BLaER1 treated with 17β-estradiol and CSF1 and Interleukin-3, amounts not matched to agents 10 nM and 100 nM (cell line): Measurements from ENCODE around the gene CCNG1.
A peak's percentile ranks its signal among the peaks of the same experiment; 100 is the strongest.
"Not testable (repeated sequence)": the region's sequence is repeated elsewhere in the genome, so short reads cannot be mapped to it uniquely, and the experiment has no call there.

Experiments
- H3K27ac ChIP-seq, 11 experiments: shearing (Covaris generic); formaldehyde crosslinking; 2 replicates each; pipeline ENCODE4 v1.8.1; 2022
- H3K27me3 ChIP-seq, 11 experiments: shearing (Covaris generic); formaldehyde crosslinking; 2 replicates each; pipeline ENCODE4 v1.8.1; 2022
- H3K36me3 ChIP-seq, 11 experiments: shearing (Covaris generic); formaldehyde crosslinking; 2 replicates each; pipeline ENCODE4 v1.8.1; 2022
- H3K4me1 ChIP-seq, 10 experiments: shearing (Covaris generic); formaldehyde crosslinking; 2 replicates each; pipeline ENCODE4 v1.8.1; 2022
- H3K4me2 ChIP-seq, 11 experiments: shearing (Covaris generic); formaldehyde crosslinking; 2 replicates each; pipeline ENCODE4 v1.8.1; 2022
- H3K4me3 ChIP-seq, 10 experiments: shearing (Covaris generic); formaldehyde crosslinking; 2 replicates each; pipeline ENCODE4 v1.8.1; 2022
- H3K9ac ChIP-seq, 11 experiments: shearing (Covaris generic); formaldehyde crosslinking; 2 replicates each; pipeline ENCODE4 v1.8.1; 2022
- H3K9me3 ChIP-seq, 11 experiments: shearing (Covaris generic); formaldehyde crosslinking; replicated peaks in 1 of 11; 2 replicates each; pipeline ENCODE4 v1.8.1; 2022
- H4K20me1 ChIP-seq, 11 experiments: shearing (Covaris generic); formaldehyde crosslinking; 2 replicates each; pipeline ENCODE4 v1.8.1; 2022
- Cebpa-rat ChIP-seq, 11 experiments: shearing (Covaris generic); IDR thresholded peaks; 2 replicates each; pipeline ENCODE4 v1.8.1; 2022

The CCNG1 gene

DNA sequence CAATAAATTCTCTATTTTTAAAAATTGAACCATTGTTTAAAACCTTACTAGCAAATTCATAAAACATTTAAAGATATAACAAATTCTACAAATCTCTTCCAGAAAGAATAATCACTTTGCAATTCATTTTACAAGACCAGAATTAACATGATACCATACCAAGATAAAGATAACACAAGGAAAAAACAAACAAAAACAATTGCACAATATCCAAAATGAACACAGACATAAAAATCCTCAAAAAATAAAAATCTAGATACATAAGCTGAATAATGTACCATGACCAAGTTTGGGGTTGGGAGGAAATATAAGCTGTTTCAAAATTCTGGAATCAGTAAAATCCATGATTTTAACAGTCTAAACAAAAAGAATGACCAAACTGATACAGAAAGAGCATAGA is 11.1 kb downstream of the CCNG1 start:
- Histone ChIP-seq H3K9me3 (no peaks in the 10 kb centered on the region), H3K27ac (no peak overlapping the region), H3K27me3 (no peaks in the 10 kb centered on the region), H3K36me3 (peaks cover 79 to 100% (median 93%) of the 10 kb centered on the region in 11 experiments), H3K4me1 (no peaks in the 10 kb centered on the region), H4K20me1 (peaks cover 0 to 25% (median 0%) of the 10 kb centered on the region in 11 experiments; a peak in 8 of 22 replicates), H3K4me3 (no peak overlapping the region), H3K4me2 (no peak overlapping the region), H3K9ac (no peak overlapping the region)
- TF ChIP-seq Cebpa-rat (IDR thresholded peaks at IDR 0.05), result no peak

DNA sequence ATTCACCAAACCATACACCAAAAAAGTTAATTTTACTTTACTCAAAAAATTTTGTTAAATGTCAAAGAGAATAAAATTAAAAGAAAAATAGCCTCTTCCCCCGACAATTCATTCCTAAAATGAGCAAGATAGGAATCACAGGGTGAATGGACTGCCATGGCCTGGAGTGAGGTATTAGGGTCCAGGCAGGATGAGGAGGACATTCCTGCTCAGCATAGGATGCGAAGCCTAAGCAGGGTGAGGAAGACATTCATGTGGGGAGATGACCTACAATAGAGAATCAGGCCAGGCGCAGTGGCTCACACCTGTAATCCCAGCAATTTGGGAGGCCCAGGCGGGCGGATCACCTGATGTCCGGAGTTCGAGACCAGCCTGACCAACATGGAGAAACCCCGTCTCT is 14.1 kb downstream of the CCNG1 start:
- Histone ChIP-seq H3K9ac (no peak overlapping the region), H3K27me3 (no peaks in the 10 kb centered on the region), H3K36me3 (peaks cover 83 to 100% (median 95%) of the 10 kb centered on the region in 11 experiments), H3K4me3 (no peak overlapping the region), H3K9me3 (no peaks in the 10 kb centered on the region), H3K27ac (no peak overlapping the region), H3K4me2 (no peak overlapping the region), H4K20me1 (peaks cover 0 to 4% (median 0%) of the 10 kb centered on the region in 11 experiments; a peak in 3 of 22 replicates), H3K4me1 (no peaks in the 10 kb centered on the region)
- no peak for TF ChIP-seq Cebpa-rat (IDR thresholded peaks at IDR 0.05)

DNA sequence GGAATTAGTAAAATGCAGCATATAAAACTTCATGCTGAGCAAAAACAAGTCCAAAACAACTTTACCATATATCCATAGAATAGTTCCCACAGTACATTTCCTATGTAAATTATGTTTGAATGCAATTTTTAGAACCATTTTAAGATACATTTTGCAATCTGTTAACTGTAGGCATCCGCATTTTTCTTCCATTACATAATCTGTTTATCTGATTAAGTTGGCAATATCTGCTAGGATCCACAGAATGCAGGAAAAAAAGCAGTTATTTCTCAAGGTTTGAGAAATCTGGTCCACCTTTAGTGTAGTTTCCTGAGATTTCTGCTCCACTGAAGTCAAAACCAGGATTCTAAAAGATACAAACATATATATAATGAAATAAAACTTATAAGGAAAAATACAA is 16.3 kb downstream of the CCNG1 start:
- peaks cover 63 to 86% (median 73%) of the 10 kb centered on the region in 11 experiments for H3K36me3 ChIP-seq
- TF ChIP-seq Cebpa-rat (IDR thresholded peaks at IDR 0.05), result no peak
- H3K9me3 ChIP-seq, result no peaks in the 10 kb centered on the region

DNA sequence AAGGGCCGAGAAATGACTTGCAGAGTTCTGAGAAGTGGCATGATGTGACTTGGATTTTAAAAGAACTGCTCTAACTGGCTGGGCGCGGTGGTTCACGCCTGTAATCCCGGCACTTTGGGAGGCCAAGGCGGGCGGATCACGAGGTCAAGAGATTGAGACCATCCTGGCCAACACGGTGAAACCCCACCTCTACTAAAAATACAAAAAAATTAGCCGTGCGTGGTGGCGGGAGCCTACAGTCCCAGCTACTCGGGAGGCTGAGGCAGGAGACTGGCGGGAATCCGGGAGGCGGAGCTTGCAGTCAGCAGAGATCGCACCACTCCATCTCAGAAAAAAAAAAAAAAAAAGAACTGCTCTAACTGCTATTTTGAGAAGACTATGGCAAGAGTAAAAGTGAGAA is 18.0 kb downstream of the CCNG1 start:
- not testable (repeated sequence) for H4K20me1 ChIP-seq, H3K4me2 ChIP-seq, H3K27ac ChIP-seq, H3K9ac ChIP-seq, H3K4me3 ChIP-seq, H3K9me3 ChIP-seq, H3K27me3 ChIP-seq
- Histone ChIP-seq H3K36me3 (peaks cover 47 to 69% (median 56%) of the 10 kb centered on the region in 11 experiments), H3K4me1 (peaks cover 9 to 21% (median 15%) of the 10 kb centered on the region in 10 experiments)

More for the DNA sequence above, 16.3 kb downstream of the CCNG1 start:
- no peak overlapping the region for H3K4me3 ChIP-seq
- peaks cover 9 to 18% (median 12%) of the 10 kb centered on the region in 10 experiments for H3K4me1 ChIP-seq
- H3K9ac ChIP-seq, result no peak overlapping the region
- H3K27me3 ChIP-seq, result no peaks in the 10 kb centered on the region
- H4K20me1 ChIP-seq, result peaks cover 0 to 4% (median 0%) of the 10 kb centered on the region in 11 experiments; a peak in 1 of 22 replicates
- no peak overlapping the region for H3K27ac ChIP-seq
- no peak overlapping the region for H3K4me2 ChIP-seq

DNA sequence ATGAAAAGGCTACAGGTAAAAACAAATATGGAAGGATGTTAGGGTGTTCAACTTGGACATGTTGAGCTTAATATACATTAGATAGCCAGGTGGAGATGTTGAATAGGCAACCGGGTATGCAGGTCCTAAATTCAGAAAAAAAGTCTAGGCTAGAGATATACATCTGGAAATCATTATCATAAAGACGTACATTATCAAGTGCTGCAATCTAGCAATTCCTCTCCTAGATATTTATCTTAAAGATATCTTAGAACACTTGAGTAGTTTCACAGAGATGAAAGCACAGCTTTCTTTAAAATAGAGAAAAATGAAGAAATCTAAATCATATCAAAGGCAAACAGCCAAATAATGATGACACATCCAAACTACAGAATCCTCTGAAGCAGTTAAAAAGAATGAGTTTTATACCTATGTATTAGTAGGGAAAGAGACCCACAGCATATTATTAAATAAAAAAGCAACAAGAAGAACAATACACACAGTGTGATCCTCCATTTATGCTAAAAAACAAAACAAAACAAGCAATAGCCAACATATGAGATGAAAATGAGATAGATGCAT is 18.7 kb downstream of the CCNG1 start:
- Histone ChIP-seq H3K27me3 (no peaks in the 10 kb centered on the region), H3K9ac (no peak overlapping the region), H3K4me3 (no peak overlapping the region), H3K36me3 (peaks cover 40 to 62% (median 53%) of the 10 kb centered on the region in 11 experiments), H4K20me1 (peaks cover 0 to 4% (median 0%) of the 10 kb centered on the region in 11 experiments; a peak in 1 of 22 replicates), H3K9me3 (no peaks in the 10 kb centered on the region), H3K4me2 (no peak overlapping the region), H3K27ac (no peak overlapping the region), H3K4me1 (peaks cover 9 to 21% (median 17%) of the 10 kb centered on the region in 10 experiments)
- no peak for TF ChIP-seq Cebpa-rat (IDR thresholded peaks at IDR 0.05)

DNA sequence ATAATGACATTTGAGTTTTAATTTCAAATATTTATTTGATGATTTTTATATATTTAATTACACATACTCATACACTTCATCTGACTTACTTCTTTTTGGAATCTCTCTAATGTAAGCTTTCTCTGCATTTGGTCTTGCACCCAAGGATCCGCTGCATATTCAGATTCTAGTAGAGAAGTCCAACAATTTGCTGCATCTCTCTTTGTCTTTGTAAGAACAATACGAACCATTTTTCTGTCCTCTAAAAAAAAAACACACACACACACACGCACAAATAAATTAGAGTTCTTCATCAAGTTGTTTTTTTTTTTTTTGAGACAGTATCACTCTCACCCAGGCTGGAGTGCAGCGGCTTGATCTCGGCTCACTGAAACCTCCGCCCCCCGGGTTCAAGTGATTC is 19.4 kb downstream of the CCNG1 start:
- TF ChIP-seq Cebpa-rat (IDR thresholded peaks at IDR 0.05), result no peak
- Histone ChIP-seq H3K4me2 (0 out of 22 replicates have a peak overlapping the region, but pooled peaks of 3 of the 11 experiments have one; percentile 5 to 94 (median 89)), H3K4me3 (no peak overlapping the region)

DNA sequence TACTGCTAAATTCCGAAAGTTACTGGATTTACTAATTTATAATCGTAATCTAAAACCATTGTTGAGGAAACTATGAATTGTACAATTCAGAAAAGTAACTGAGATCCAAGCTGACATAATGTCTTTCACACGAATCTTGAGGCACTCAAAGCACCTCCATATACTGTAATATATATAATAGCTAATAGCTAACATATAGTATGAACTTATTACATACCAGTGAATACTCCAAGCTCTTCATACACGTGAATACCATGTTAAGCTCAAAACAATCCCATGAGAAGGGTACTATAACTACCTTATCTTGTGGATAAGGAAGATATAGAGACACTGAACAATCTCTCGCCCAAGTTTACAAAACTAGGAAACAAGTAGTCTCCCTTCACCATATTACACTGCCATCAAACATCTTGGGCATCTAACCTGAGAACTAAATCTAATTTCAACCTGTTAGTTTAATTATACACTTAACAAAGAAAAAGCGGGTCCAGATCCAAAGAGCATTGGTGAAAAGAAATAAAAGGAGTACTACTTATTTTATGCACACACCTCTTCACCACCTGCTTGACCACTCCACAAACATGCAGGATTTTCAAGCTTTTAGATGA is 21.5 kb downstream of the CCNG1 start:
- TF ChIP-seq Cebpa-rat (IDR thresholded peaks at IDR 0.05), result no peak
- Histone ChIP-seq H3K4me2 (peak overlapping the region; percentile 84 to 95 (median 90)), H3K9ac (peak overlapping the region; percentile 88 to 98 (median 94)), H3K4me1 (peaks cover 18 to 36% (median 28%) of the 10 kb centered on the region in 10 experiments), H3K36me3 (peaks cover 21 to 35% (median 31%) of the 10 kb centered on the region in 11 experiments), H3K27ac (peak overlapping the region; percentile 89 to 99 (median 96); a peak in 21 of 22 replicates), H3K27me3 (no peaks in the 10 kb centered on the region), H4K20me1 (no peaks in the 10 kb centered on the region), H3K4me3 (peak overlapping the region; percentile 64 to 83 (median 76)), H3K9me3 (no peaks in the 10 kb centered on the region)

More for the DNA sequence above, 19.4 kb downstream of the CCNG1 start:
- Histone ChIP-seq H3K27ac (no peak overlapping the region), H3K27me3 (no peaks in the 10 kb centered on the region), H3K4me1 (peaks cover 9 to 23% (median 18%) of the 10 kb centered on the region in 10 experiments), H3K36me3 (peaks cover 36 to 55% (median 46%) of the 10 kb centered on the region in 11 experiments), H3K9ac (no peak overlapping the region), H4K20me1 (no peaks in the 10 kb centered on the region), H3K9me3 (no peaks in the 10 kb centered on the region)

DNA sequence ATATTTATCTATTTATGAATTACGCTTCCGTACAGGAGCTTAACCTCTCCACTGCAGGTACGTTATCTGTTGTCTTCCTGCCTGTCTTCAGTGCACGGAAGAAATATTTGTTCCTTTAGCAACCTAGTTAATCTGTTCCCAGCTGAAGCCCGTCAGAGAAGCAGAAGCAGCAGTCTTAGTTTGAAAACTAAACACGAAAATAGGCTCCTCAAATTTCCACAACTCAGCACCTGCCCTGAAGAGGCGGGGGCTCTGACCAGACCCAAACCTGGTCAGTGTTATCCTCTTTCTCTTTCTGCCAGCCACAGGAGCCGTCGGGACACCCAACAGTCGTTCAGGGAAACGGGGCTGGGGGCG is 22.0 kb downstream of the CCNG1 start:
- peaks cover 17 to 35% (median 29%) of the 10 kb centered on the region in 11 experiments for H3K36me3 ChIP-seq
- peak overlapping the region; percentile 84 to 95 (median 90) for H3K4me2 ChIP-seq
- H3K27ac ChIP-seq, result peak overlapping the region; percentile 89 to 99 (median 96)
- peak overlapping the region; percentile 64 to 83 (median 76) for H3K4me3 ChIP-seq
- TF ChIP-seq Cebpa-rat (IDR thresholded peaks at IDR 0.05), result no peak
- H3K9ac ChIP-seq, result peak overlapping the region; percentile 88 to 98 (median 94)
- no peaks in the 10 kb centered on the region for H3K9me3 ChIP-seq
- 0 out of 22 replicates have a peak, but pooled peaks cover 0 to 3% (median 0%) of the 10 kb centered on the region in 11 experiments for H4K20me1 ChIP-seq
- H3K27me3 ChIP-seq, result no peaks in the 10 kb centered on the region
- H3K4me1 ChIP-seq, result peaks cover 21 to 36% (median 28%) of the 10 kb centered on the region in 10 experiments

DNA sequence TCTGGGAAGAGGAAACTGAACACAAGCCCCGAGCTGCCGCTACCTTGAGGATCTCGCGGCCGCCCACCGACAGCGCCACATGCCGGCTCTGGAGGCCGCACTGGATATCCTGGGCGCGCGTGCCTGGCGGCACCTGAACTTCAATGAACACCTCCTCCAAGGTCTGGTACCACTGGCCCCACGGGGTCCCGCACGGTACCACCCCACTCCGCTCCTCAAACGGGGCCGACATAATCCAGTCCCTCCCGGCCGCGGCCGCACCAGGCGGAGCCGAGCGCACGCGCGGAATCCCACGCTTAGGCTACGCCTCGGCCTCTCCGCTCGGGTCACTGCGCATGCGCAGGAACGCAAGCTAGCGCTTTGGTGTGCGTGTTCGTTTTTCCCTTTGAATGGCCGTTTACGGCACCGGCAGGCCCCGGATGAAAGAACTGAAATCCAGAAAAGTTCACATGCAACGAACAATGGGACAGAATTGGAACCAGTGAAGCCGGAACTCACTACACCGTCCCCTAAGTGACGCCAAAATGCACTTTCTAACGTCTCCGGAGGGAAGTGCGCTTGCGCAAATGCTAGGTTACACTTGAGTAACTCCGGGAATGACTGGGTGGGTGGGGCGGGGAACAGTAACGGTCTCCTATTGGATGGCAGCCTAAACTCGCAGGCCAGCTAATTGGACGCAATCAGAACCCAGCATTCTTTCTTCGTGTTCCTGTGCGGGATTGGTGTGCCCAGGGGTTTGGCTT is 22.6 kb downstream of the CCNG1 start, which contains the start of gene NUDCD2:
NUDCD2 (minus strand) TSS at position 284 of the 743 bp plus-strand sequence; CDS start at position 232, 52 bp downstream.
- Histone ChIP-seq H3K4me3 (peak within 1 kb of the TSS; percentile 67 to 88 (median 76)), H3K27ac (peak within 1 kb of the TSS; percentile 89 to 99 (median 96)), H3K9ac (peak within 1 kb of the TSS; percentile 88 to 98 (median 94)), H3K27me3 (no peaks in the 10 kb centered on the region), H4K20me1 (0 out of 22 replicates have a peak, but pooled peaks cover 0 to 4% (median 0%) of the 10 kb centered on the region in 11 experiments), H3K36me3 (peaks cover 11 to 35% (median 29%) of the 10 kb centered on the region in 11 experiments), H3K4me2 (peak within 1 kb of the TSS; percentile 88 to 99 (median 95)), H3K4me1 (peaks cover 21 to 36% (median 28%) of the 10 kb centered on the region in 10 experiments), H3K9me3 (no peaks in the 10 kb centered on the region)
- no peak for TF ChIP-seq Cebpa-rat (IDR thresholded peaks at IDR 0.05)
